HEK293 (cell line): ENCODE results near the gene FGFBP3.
"Not testable (repeated sequence)": the region's sequence is repeated elsewhere in the genome, so short reads cannot be mapped to it uniquely, and the experiment has no call there.

Source experiments
- CTCF ChIA-PET: fragments of 350-600 bp; formaldehyde crosslinking; extraction: SDS; loops from one replicate; lab custom pipeline; 2021; ENCODE audit warnings: antibody characterized with exemption; lab: Yijun Ruan, JAX
- POLR2A ChIA-PET: fragments of 300-600 bp; formaldehyde crosslinking; extraction: SDS; loops from one replicate; lab custom pipeline; 2020; ENCODE audit warnings: antibody characterized with exemption, inconsistent platforms; lab: Yijun Ruan, JAX
- H3K27ac ChIP-seq: fragments of 200-500 bp; sonication (Bioruptor generic); 2 replicates; pipeline ENCODE4 v1.5.1; 2014; ENCODE audit warnings: low read depth, low read length, control low read depth, inconsistent platforms; ENCODE audit errors: extremely low read depth
- H3K36me3 ChIP-seq, 2 experiments: fragments of 200-500 bp in 1 of 2; sonication (Bioruptor generic) in 1 of 2; 1 replicate in 1 of 2; 2 replicates in 1 of 2; pipeline ENCODE4 v1.5.1; 2014 to 2017; ENCODE audit warnings: inconsistent platforms in 2 of 2, low read length in 2 of 2; ENCODE audit not compliant: control insufficient read depth in 2 of 2, insufficient read depth in 1 of 2
- H3K4me1 ChIP-seq: fragments of 200-500 bp; sonication (Bioruptor generic); 2 replicates; pipeline ENCODE4 v1.5.1; 2014; ENCODE audit warnings: mild to moderate bottlenecking, low read length, inconsistent platforms; ENCODE audit not compliant: control insufficient read depth, insufficient read depth
- H3K4me3 ChIP-seq: 2 replicates; pipeline ENCODE4 v1.5.1; 2011; ENCODE audit warnings: low read depth, mild to moderate bottlenecking, control low read depth, low read length, moderate library complexity
- H3K9me3 ChIP-seq: fragments of 200-500 bp; sonication (Bioruptor generic); 2 replicates; pipeline ENCODE4 v1.5.1; 2014; ENCODE audit warnings: low read depth, low read length, inconsistent platforms; ENCODE audit not compliant: control insufficient read depth, insufficient read depth
- GFI1B ChIP-seq: fragments of 450-650 bp; formaldehyde crosslinking; IDR thresholded peaks from 2 replicates; pipeline ENCODE4 v1.5.1; 2016; ENCODE audit warnings: missing biosample characterization, missing genetic modification characterization
- GLIS1 ChIP-seq: fragments of 450-650 bp; formaldehyde crosslinking; IDR thresholded peaks from 2 replicates; pipeline ENCODE4 v1.5.1; 2016; ENCODE audit warnings: missing biosample characterization, missing genetic modification characterization
- PRDM4 ChIP-seq: fragments of 450-650 bp; formaldehyde crosslinking; IDR thresholded peaks from 2 replicates; pipeline ENCODE4 v1.5.1; 2017; ENCODE audit warnings: missing biosample characterization, missing genetic modification characterization
- PRDM6 ChIP-seq: fragments of 450-650 bp; formaldehyde crosslinking; IDR thresholded peaks from 2 replicates; pipeline ENCODE4 v1.5.1; 2017; ENCODE audit warnings: missing biosample characterization, missing genetic modification characterization
- SCRT2 ChIP-seq: fragments of 450-650 bp; formaldehyde crosslinking; IDR thresholded peaks from 2 replicates; pipeline ENCODE4 v1.5.1; 2016; ENCODE audit warnings: missing biosample characterization, missing genetic modification characterization
- YY1 ChIP-seq: fragments of 450-650 bp; formaldehyde crosslinking; IDR thresholded peaks from 2 replicates; pipeline ENCODE4 v1.5.1; 2018; ENCODE audit warnings: missing biosample characterization, missing genetic modification characterization
- ZBTB1 ChIP-seq: fragments of 450-650 bp; formaldehyde crosslinking; IDR thresholded peaks from 2 replicates; pipeline ENCODE4 v1.5.1; 2016; ENCODE audit warnings: missing biosample characterization, missing genetic modification characterization
- ZBTB7A ChIP-seq: fragments of 450-650 bp; formaldehyde crosslinking; IDR thresholded peaks from 2 replicates; pipeline ENCODE4 v1.5.1; 2016; ENCODE audit warnings: low read depth, missing biosample characterization, missing genetic modification characterization
- ZBTB8A ChIP-seq: fragments of 450-650 bp; formaldehyde crosslinking; IDR thresholded peaks from 2 replicates; pipeline ENCODE4 v1.5.1; 2016; ENCODE audit warnings: missing biosample characterization, missing genetic modification characterization
- ZIC2 ChIP-seq: fragments of 450-650 bp; formaldehyde crosslinking; IDR thresholded peaks from 2 replicates; pipeline ENCODE4 v1.5.1; 2016; ENCODE audit warnings: missing biosample characterization, missing genetic modification characterization
- ZNF184 ChIP-seq: fragments of 450-650 bp; IDR thresholded peaks from 2 replicates; pipeline ENCODE4 v1.5.1; 2018; ENCODE audit warnings: missing biosample characterization, mild to moderate bottlenecking, missing genetic modification characterization
- ZNF214 ChIP-seq: fragments of 450-650 bp; formaldehyde crosslinking; IDR thresholded peaks from 2 replicates; pipeline ENCODE4 v1.5.1; 2017; ENCODE audit warnings: missing biosample characterization, mild to moderate bottlenecking, missing genetic modification characterization, borderline replicate concordance
- ZNF280D ChIP-seq: fragments of 450-650 bp; formaldehyde crosslinking; IDR thresholded peaks from 2 replicates; pipeline ENCODE4 v1.5.1; 2016; ENCODE audit warnings: missing biosample characterization, missing genetic modification characterization
- ZNF488 ChIP-seq: fragments of 450-650 bp; formaldehyde crosslinking; IDR thresholded peaks from 2 replicates; pipeline ENCODE4 v1.5.1; 2016; ENCODE audit warnings: missing biosample characterization, missing genetic modification characterization
- ZNF639 ChIP-seq: fragments of 450-650 bp; formaldehyde crosslinking; IDR thresholded peaks from 2 replicates; pipeline ENCODE4 v1.5.1; 2016; ENCODE audit warnings: missing biosample characterization, missing genetic modification characterization
- ZNF670 ChIP-seq: fragments of 450-650 bp; formaldehyde crosslinking; IDR thresholded peaks from 2 replicates; pipeline ENCODE4 v1.5.1; 2016; ENCODE audit warnings: missing biosample characterization, missing genetic modification characterization, low read depth
- ZNF707 ChIP-seq: fragments of 450-650 bp; formaldehyde crosslinking; IDR thresholded peaks from 2 replicates; pipeline ENCODE4 v1.5.1; 2016; ENCODE audit warnings: missing biosample characterization, missing genetic modification characterization
- ZNF747 ChIP-seq: fragments of 450-650 bp; formaldehyde crosslinking; IDR thresholded peaks from 2 replicates; pipeline ENCODE4 v1.5.1; 2016; ENCODE audit warnings: missing biosample characterization, missing genetic modification characterization

Gene FGFBP3

GRCh38 chr10:91897421-91897820, 11.9 kb downstream of the FGFBP3 start:
- Histone ChIP-seq H3K4me1 (peaks cover 3% of the 10 kb centered on the region; the same call in 1 of the 2 replicates), H3K9me3 (no peaks in the 10 kb centered on the region), H3K27ac (no peak overlapping the region), H3K36me3 (no peaks in the 10 kb centered on the region), H3K4me3 (no peak overlapping the region)
- ChIA-PET CTCF (no interaction called here), POLR2A (no interaction called here)
- TF ChIP-seq ZNF670 (tag by site-specific recombination): no peak
- no peak for TF ChIP-seq ZIC2 (tag by site-specific recombination)
- TF ChIP-seq PRDM4 (tag by site-specific recombination): no peak
- no peak for TF ChIP-seq SCRT2 (tag by site-specific recombination)
- TF ChIP-seq PRDM6: no peak
- no peak for TF ChIP-seq ZNF747 (tag by site-specific recombination)
- no peak for TF ChIP-seq ZNF488
- no peak for TF ChIP-seq ZBTB8A (tag by site-specific recombination)
- no peak for TF ChIP-seq YY1 (tag by site-specific recombination)
- TF ChIP-seq ZBTB1 (tag by site-specific recombination): no peak
- TF ChIP-seq ZBTB7A (tag by site-specific recombination): no peak
- TF ChIP-seq ZNF707 (tag by site-specific recombination): no peak
- no peak for TF ChIP-seq ZNF184
- TF ChIP-seq ZNF639: no peak
- no peak for TF ChIP-seq GFI1B (tag by site-specific recombination)

GRCh38 chr10:91896212-91896756, 13.0 kb downstream of the FGFBP3 start:
- Histone ChIP-seq H3K4me1 (no peaks in the 10 kb centered on the region), H3K9me3 (no peaks in the 10 kb centered on the region), H3K27ac (no peak overlapping the region), H3K4me3 (no peak overlapping the region), H3K36me3 (no peaks in the 10 kb centered on the region)
- TF ChIP-seq ZNF280D (tag by site-specific recombination) (no peak), GLIS1 (tag by site-specific recombination) (no peak), ZNF214 (no peak)
- POLR2A ChIA-PET: no interaction called here
- CTCF ChIA-PET: no interaction called here

DNA sequence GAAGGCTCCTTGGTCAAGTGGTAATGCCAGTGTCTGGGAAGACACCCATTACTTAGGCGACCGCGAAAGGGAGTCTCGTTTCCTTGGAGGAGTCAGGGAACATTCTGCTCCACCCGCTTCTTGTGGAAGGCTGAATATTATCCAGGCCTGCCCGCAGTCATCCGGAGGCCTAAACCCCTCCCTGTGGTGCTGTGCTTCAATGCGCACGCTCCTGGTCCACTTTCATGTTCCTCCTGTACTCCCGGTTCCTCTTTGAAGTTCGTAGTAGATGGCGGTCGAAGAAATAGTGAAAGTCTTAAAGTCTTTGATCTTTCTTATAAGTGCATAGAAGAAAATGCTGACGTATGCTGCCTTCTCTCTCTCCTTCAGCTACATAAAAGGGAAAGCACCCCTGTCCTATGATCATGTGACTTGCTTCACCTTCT, 15.0 kb downstream of the FGFBP3 start:
- H3K36me3 ChIP-seq, POLR2A ChIA-PET, H3K4me1 ChIP-seq, H3K9me3 ChIP-seq, H3K27ac ChIP-seq, H3K4me3 ChIP-seq: not testable (repeated sequence)
- CTCF ChIA-PET: interaction anchor here (0.5 to 1.6 kb wide), 2 partner anchors 10 to 27 kb away, joined by 3 to 4 read pairs; no protein-coding TSS in a partner anchor
